Panc1 (cell line): ENCODE measurements around the gene AKT3. TPM values are rescaled to one million over a fixed set of nuclear protein-coding genes. Genes with fewer than 3 reads are reported as not detected.

Experiments
- ATAC-seq: fragments of 200-7000 bp; cut with Tn5 transposase; 2 replicates; pipeline ENCODE4 v1.9.1; 2020; ENCODE audit warnings: mild to moderate bottlenecking, moderate library complexity
- BruUV-seq: library from RNA; stranded (reverse); fragments of 400-500 nt; replicated peaks from 2 replicates; lab custom pipeline; 2021; lab: Mats Ljungman, UMichigan
- CTCF ChIA-PET: fragments of 300-600 bp; sonication (Branson Sonifier 250); formaldehyde crosslinking; loops from one replicate; lab custom pipeline; 2022; ENCODE audit warnings: antibody characterized with exemption; lab: Charles Lee
- POLR2A ChIA-PET: fragments of 300-600 bp; sonication (Branson Sonifier 250); formaldehyde crosslinking; loops from one replicate; lab custom pipeline; 2022; ENCODE audit warnings: antibody characterized with exemption; lab: Charles Lee
- DNase-seq: peaks from one replicate; pipeline ENCODE4 v3.0.0-alpha.2; 2010; ENCODE audit warnings: low read depth, low spot score
- H3K27ac ChIP-seq: 2 replicates; pipeline ENCODE4 v1.5.1; 2011; ENCODE audit warnings: mild to moderate bottlenecking, low read length, inconsistent platforms
- H3K27me3 ChIP-seq: fragments of 200-500 bp; sonication (Bioruptor generic); 2 replicates; pipeline ENCODE4 v1.6.0; 2014; ENCODE audit warnings: low read length, inconsistent platforms; ENCODE audit not compliant: control insufficient read depth, insufficient read depth
- H3K36me3 ChIP-seq: fragments of 200-500 bp; sonication (Bioruptor generic); 2 replicates; pipeline ENCODE4 v1.5.1; 2014; ENCODE audit warnings: inconsistent platforms, mild to moderate bottlenecking, low read length, moderate library complexity; ENCODE audit not compliant: control insufficient read depth, insufficient read depth
- H3K4me1 ChIP-seq: 2 replicates; pipeline ENCODE4 v1.5.1; 2011; ENCODE audit warnings: inconsistent platforms, mild to moderate bottlenecking, low read length, moderate library complexity; ENCODE audit not compliant: control insufficient read depth, insufficient read depth
- H3K4me3 ChIP-seq, 2 experiments: 2 replicates each; pipeline ENCODE4 v1.5.1; 2011 to 2012; ENCODE audit warnings: low read depth in 2 of 2, low read length in 2 of 2, mild to moderate bottlenecking in 2 of 2, inconsistent platforms in 1 of 2, moderate library complexity in 1 of 2
- H3K9me3 ChIP-seq: fragments of 200-500 bp; sonication (Bioruptor generic); 2 replicates; pipeline ENCODE4 v1.5.1; 2014; ENCODE audit warnings: low read depth, mild to moderate bottlenecking, inconsistent platforms, low read length, moderate library complexity; ENCODE audit not compliant: control insufficient read depth, insufficient read depth
- POLR2AphosphoS5 ChIP-seq: IDR thresholded peaks from 2 replicates; pipeline ENCODE4 v1.6.1; 2012; ENCODE audit warnings: mild to moderate bottlenecking, low read depth, low read length, moderate library complexity
- SIN3A ChIP-seq: IDR thresholded peaks from 2 replicates; pipeline ENCODE4 v1.6.1; 2012; ENCODE audit warnings: low read depth, mild to moderate bottlenecking, low read length, moderate library complexity, borderline replicate concordance; ENCODE audit not compliant: insufficient read depth
- TCF7L2 ChIP-seq: IDR thresholded peaks from 2 replicates; pipeline ENCODE4 v1.6.1; 2011; ENCODE audit warnings: mild to moderate bottlenecking, low read depth, low read length, inconsistent platforms
- in situ Hi-C: cut with HindIII; loops from 2 replicates; pipeline ENCODE4 v1.10.0; 2016; ENCODE audit warnings: low sequenced_read_pairs, low pct_unique_long_range_greater_than_20kb
- intact Hi-C: fragments of 100-400 bp; cut with micrococcal nuclease; formaldehyde crosslinking; loops from one replicate; pipeline ENCODE4 v1.10.0; 2022; ENCODE audit not compliant: unreplicated experiment
- total RNA-seq: library from RNA; stranded (reverse); gene quantifications from one replicate; pipeline ENCODE4 v1.2.1, GENCODE V29; 2021; ENCODE audit not compliant: unreplicated experiment
- TF ChIP-seq, protein P1 (sequence below): fragments of 450-650 bp; IDR thresholded peaks from 2 replicates; pipeline ENCODE4 v1.5.1; 2017; ENCODE audit warnings: mild to moderate bottlenecking
- TF ChIP-seq, protein P2 (sequence below), 2 experiments: IDR thresholded peaks; 2 replicates each; pipeline ENCODE4 v1.6.1; 2011 to 2012; ENCODE audit warnings: low read depth in 2 of 2, control low read depth in 1 of 2, low read length in 1 of 2, mild to moderate bottlenecking in 1 of 2, moderate library complexity in 1 of 2; ENCODE audit not compliant: insufficient read depth in 1 of 2

Gene AKT3
- total RNA-seq, 1 experiment from 2014 or later = 11.0 TPM

DNA sequence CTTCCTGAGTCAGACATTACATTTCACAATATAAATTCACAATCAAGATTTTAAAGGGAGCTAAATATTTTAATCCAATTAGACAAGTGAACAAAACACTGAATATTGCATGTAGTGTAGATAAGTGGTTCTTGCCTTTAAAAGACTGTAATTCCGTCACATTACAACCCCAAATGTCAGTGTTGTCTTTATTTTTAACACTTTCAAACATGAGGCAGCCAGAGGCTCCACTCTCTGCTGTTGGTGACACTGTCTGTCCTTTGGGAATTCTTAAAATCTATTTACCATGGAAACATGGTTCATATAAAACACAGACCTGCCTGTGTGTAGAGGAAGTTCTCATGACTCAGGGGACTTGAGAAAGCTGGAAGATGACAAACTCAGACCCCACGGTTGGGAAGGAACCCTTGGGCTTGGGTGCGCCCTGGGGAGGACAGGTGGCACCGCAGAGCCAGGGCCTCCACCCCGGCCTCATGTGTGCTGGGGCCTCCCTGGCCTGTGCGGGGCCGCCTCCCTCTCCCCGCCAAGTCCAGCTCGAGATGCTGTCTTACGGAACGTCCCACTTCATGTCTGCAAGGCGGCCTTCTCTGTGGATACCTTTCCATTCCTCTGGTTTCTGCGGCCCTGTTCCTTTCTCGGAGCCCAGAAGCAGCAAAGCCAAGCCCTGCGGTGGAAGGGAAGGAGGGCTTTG is 355.2 kb downstream of the AKT3 start:
- no peaks in the 10 kb centered on the region for H3K27me3 ChIP-seq
- ChIA-PET POLR2A (no interaction called here), CTCF (no interaction called here)
- DNase-seq = no peak
- H3K27ac ChIP-seq = no peak overlapping the region
- intact Hi-C loops = no loop called here
- H3K36me3 ChIP-seq = no peaks in the 10 kb centered on the region
- in situ Hi-C loops = no loop called here
- no peak overlapping the region for H3K4me3 ChIP-seq
- no TSS peak for BruUV-seq
- TF ChIP-seq, protein P1, sequence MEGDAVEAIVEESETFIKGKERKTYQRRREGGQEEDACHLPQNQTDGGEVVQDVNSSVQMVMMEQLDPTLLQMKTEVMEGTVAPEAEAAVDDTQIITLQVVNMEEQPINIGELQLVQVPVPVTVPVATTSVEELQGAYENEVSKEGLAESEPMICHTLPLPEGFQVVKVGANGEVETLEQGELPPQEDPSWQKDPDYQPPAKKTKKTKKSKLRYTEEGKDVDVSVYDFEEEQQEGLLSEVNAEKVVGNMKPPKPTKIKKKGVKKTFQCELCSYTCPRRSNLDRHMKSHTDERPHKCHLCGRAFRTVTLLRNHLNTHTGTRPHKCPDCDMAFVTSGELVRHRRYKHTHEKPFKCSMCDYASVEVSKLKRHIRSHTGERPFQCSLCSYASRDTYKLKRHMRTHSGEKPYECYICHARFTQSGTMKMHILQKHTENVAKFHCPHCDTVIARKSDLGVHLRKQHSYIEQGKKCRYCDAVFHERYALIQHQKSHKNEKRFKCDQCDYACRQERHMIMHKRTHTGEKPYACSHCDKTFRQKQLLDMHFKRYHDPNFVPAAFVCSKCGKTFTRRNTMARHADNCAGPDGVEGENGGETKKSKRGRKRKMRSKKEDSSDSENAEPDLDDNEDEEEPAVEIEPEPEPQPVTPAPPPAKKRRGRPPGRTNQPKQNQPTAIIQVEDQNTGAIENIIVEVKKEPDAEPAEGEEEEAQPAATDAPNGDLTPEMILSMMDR = no peak
- TF ChIP-seq TCF7L2 = no peak
- TF ChIP-seq SIN3A = no peak
- TF ChIP-seq, protein P2, sequence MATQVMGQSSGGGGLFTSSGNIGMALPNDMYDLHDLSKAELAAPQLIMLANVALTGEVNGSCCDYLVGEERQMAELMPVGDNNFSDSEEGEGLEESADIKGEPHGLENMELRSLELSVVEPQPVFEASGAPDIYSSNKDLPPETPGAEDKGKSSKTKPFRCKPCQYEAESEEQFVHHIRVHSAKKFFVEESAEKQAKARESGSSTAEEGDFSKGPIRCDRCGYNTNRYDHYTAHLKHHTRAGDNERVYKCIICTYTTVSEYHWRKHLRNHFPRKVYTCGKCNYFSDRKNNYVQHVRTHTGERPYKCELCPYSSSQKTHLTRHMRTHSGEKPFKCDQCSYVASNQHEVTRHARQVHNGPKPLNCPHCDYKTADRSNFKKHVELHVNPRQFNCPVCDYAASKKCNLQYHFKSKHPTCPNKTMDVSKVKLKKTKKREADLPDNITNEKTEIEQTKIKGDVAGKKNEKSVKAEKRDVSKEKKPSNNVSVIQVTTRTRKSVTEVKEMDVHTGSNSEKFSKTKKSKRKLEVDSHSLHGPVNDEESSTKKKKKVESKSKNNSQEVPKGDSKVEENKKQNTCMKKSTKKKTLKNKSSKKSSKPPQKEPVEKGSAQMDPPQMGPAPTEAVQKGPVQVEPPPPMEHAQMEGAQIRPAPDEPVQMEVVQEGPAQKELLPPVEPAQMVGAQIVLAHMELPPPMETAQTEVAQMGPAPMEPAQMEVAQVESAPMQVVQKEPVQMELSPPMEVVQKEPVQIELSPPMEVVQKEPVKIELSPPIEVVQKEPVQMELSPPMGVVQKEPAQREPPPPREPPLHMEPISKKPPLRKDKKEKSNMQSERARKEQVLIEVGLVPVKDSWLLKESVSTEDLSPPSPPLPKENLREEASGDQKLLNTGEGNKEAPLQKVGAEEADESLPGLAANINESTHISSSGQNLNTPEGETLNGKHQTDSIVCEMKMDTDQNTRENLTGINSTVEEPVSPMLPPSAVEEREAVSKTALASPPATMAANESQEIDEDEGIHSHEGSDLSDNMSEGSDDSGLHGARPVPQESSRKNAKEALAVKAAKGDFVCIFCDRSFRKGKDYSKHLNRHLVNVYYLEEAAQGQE (IDR thresholded peaks at IDR 0.05; ENCODE audit: insufficient read depth in 1 of 2, low read depth in 2 of 2, low read length in 1 of 2) = no peak
- no peak for TF ChIP-seq POLR2AphosphoS5
- no peaks in the 10 kb centered on the region for H3K9me3 ChIP-seq
- no peaks in the 10 kb centered on the region for H3K4me1 ChIP-seq
- no peak for ATAC-seq

DNA sequence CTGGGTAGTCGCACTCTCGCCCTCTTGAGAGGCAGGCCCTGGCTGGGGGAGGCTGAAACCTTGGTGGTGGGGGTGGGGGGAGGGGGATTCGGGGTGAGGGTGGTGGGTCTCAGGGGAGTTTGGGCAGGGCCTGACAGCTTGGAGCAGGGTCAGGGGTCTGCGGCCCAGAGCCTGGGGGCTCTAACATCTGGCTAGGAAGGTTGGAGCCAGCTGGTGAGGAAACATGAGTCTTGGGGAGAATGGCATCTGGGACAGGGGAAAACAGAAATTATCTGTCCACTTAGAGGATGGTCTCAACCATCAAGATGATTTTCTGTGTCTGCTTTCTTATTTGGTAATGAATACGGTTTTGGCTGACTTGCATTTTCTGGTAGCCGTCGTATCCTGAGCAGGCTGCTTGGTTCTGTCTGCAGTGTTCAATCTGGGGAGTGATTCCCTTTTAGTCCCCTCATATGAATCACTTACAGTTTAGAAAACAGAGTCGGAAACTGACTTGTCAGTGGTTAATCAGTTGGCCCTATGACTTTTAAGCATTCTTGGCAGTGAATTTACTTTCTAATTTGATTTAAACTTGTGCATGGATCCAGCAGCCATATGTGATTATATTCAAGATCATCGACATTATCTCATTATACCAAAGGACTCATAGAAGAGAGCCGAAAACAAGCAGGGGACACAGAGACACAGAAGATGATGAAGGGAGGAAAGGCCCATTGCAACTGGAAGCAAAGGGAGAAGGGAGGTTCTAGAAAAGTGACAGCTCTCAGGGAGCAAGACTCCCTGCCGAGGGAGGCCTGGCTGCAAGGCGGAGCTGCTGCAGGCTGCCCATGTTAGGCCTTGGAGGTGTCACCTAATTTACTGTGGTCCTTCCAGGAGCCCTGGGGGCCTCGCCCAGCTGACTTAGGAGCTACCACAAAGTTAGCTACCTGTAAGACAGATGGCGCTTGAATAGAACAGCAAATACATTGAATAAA is 356.6 kb downstream of the AKT3 start:
- Histone ChIP-seq H3K27me3 (no peaks in the 10 kb centered on the region), H3K9me3 (no peaks in the 10 kb centered on the region), H3K27ac (no peak overlapping the region), H3K36me3 (no peaks in the 10 kb centered on the region), H3K4me1 (no peaks in the 10 kb centered on the region), H3K4me3 (no peak overlapping the region)
- ChIA-PET CTCF (no interaction called here), POLR2A (no interaction called here)
- TF ChIP-seq SIN3A = no peak
- no peak for DNase-seq
- intact Hi-C loops = no loop called here
- BruUV-seq = no TSS peak
- in situ Hi-C loops = no loop called here
- ATAC-seq = no peak
